ENCODE data around the gene NDUFS1. TPM values are rescaled to one million over a fixed set of nuclear protein-coding genes. Genes with fewer than 3 reads are reported as not detected.

Gene NDUFS1
- polyA plus RNA-seq, 1 of the 3 experiments (the other 2 are of a cell fraction): 54.8 TPM

GRCh38 chr2:206204710-206205109 lies 45.5 kb upstream of the NDUFS1 start:
- Histone ChIP-seq H3K79me2 (ENCODE audit: insufficient read depth) (no peaks in the 10 kb centered on the region), H3K9me3 (no peaks in the 10 kb centered on the region), H3K9me2 (no peaks in the 10 kb centered on the region), H3K27ac (ENCODE audit: low read depth in 2 of 2, low read length in 1 of 2) (no peak overlapping the region), H3F3A (replicated peaks; ENCODE audit: insufficient read depth) (no peaks in the 10 kb centered on the region), H3K4me1 (ENCODE audit: control insufficient read depth in 1 of 2, insufficient read depth in 2 of 2, low read depth in 1 of 2, low read length in 1 of 2) (peaks cover 0 to 3% of the 10 kb centered on the region in 2 experiments; a peak in 1 of 4 replicates), H3K9ac (no peak overlapping the region), H3K36me3 (replicated peaks in 1 of 2; ENCODE audit: control insufficient read depth in 1 of 2, insufficient read depth in 2 of 2, low read length in 1 of 2) (no peaks in the 10 kb centered on the region), H3K4me3 (ENCODE audit: low read depth in 2 of 2, low read length in 1 of 2) (no peak overlapping the region), H2AFZ (ENCODE audit: low read depth) (no peak overlapping the region), H3K27me3 (ENCODE audit: insufficient read depth) (no peaks in the 10 kb centered on the region), H3K4me2 (no peak overlapping the region), H4K20me1 (ENCODE audit: insufficient read depth) (no peaks in the 10 kb centered on the region)
- peak; percentile 41 for TF ChIP-seq GATA2 (CRISPR knock-in tag; IDR thresholded peaks at IDR 0.05)
- TF ChIP-seq, protein P1, sequence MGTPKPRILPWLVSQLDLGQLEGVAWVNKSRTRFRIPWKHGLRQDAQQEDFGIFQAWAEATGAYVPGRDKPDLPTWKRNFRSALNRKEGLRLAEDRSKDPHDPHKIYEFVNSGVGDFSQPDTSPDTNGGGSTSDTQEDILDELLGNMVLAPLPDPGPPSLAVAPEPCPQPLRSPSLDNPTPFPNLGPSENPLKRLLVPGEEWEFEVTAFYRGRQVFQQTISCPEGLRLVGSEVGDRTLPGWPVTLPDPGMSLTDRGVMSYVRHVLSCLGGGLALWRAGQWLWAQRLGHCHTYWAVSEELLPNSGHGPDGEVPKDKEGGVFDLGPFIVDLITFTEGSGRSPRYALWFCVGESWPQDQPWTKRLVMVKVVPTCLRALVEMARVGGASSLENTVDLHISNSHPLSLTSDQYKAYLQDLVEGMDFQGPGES (IDR thresholded peaks at IDR 0.05; ENCODE audit: low read depth, low read length): no peak
- peak; percentile 30 for DNase-seq
- 19% methylated on average over 3 of the region's 3 CpGs for WGBS (ENCODE audit: low lambda C conversion rate)
- ChIA-PET CTCF (interaction anchor here (1.6 kb wide), 1 partner anchor 41 kb away, joined by 4 read pairs; no protein-coding TSS in a partner anchor), POLR2A (interaction anchor here (0.9 to 1.5 kb wide), 2 partner anchors 8 to 45 kb away, joined by 3 read pairs; partner anchors contain the start of genes EEF1B2 and NDUFS1)

DNA sequence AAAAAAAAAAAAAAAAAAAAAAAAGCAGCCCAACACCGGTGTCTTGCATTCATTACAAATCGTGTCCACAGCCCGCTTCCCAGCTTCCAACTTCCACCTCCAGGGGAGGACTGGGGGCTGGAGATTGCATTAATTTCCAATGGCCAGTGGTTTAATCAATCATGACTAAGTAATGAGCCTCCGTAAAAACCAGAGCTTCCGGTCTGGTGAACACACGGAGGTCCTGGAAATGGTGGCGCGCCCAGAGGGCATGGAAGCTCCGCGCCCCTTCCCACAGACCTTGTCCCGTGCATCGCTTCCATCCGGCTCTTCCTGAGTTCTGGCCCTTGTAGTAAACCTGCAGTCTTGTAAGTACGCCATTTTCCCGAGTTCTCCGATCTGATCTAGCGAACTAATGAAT lies 44.1 kb upstream of the NDUFS1 start:
- no peak for DNase-seq
- POLR2A ChIA-PET: interaction anchor here (0.6 kb wide), 1 partner anchor 12 kb away, joined by 3 read pairs; no protein-coding TSS in a partner anchor
- no peak overlapping the region for H3K4me3 ChIP-seq (ENCODE audit: low read depth in 2 of 2, low read length in 1 of 2)
- H3K4me2 ChIP-seq: no peak overlapping the region
- H2AFZ ChIP-seq (ENCODE audit: low read depth): no peak overlapping the region
- no peaks in the 10 kb centered on the region for H3K36me3 ChIP-seq (replicated peaks in 1 of 2; ENCODE audit: control insufficient read depth in 1 of 2, insufficient read depth in 2 of 2, low read length in 1 of 2)
- H3K79me2 ChIP-seq (ENCODE audit: insufficient read depth): no peaks in the 10 kb centered on the region
- H3K9me2 ChIP-seq: no peaks in the 10 kb centered on the region
- H3K27me3 ChIP-seq (ENCODE audit: insufficient read depth): no peaks in the 10 kb centered on the region
- TF ChIP-seq TCF12 (IDR thresholded peaks at IDR 0.05): no peak
- TF ChIP-seq EP300 (IDR thresholded peaks at IDR 0.05; ENCODE audit: borderline replicate concordance in 1 of 2, low read depth in 1 of 2, low read length in 1 of 2): no peak
- no peak for TF ChIP-seq EZH2phosphoT487 (IDR thresholded peaks at IDR 0.05; ENCODE audit: borderline replicate concordance, low read depth)
- TF ChIP-seq NFIC (IDR thresholded peaks at IDR 0.05; ENCODE audit: borderline replicate concordance): no peak
- no peak for TF ChIP-seq MEF2A (IDR thresholded peaks at IDR 0.05; ENCODE audit: borderline replicate concordance, low read depth)
- TF ChIP-seq MXI1 (IDR thresholded peaks at IDR 0.05; ENCODE audit: low read depth, low read length): no peak
- TF ChIP-seq SIN3A (IDR thresholded peaks at IDR 0.05; ENCODE audit: borderline replicate concordance, low read depth, low read length): no peak
- TF ChIP-seq, protein P2, sequence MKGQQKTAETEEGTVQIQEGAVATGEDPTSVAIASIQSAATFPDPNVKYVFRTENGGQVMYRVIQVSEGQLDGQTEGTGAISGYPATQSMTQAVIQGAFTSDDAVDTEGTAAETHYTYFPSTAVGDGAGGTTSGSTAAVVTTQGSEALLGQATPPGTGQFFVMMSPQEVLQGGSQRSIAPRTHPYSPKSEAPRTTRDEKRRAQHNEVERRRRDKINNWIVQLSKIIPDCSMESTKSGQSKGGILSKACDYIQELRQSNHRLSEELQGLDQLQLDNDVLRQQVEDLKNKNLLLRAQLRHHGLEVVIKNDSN (IDR thresholded peaks at IDR 0.05; ENCODE audit: borderline replicate concordance, low read depth): no peak
- TF ChIP-seq, protein P1 (IDR thresholded peaks at IDR 0.05; ENCODE audit: low read depth, low read length): no peak
- no peak for TF ChIP-seq SMC3 (IDR thresholded peaks at IDR 0.05; ENCODE audit: low read depth, low read length)
- TF ChIP-seq REST (IDR thresholded peaks at IDR 0.05; ENCODE audit: low read depth, low read length): no peak
- TF ChIP-seq YY1 (IDR thresholded peaks at IDR 0.05; ENCODE audit: low read depth): no peak
- TF ChIP-seq FOXM1 (IDR thresholded peaks at IDR 0.05; ENCODE audit: low read depth): no peak
- no peak for TF ChIP-seq FOXJ3 (CRISPR knock-in tag; IDR thresholded peaks at IDR 0.05)
- TF ChIP-seq NRF1 (IDR thresholded peaks at IDR 0.05; ENCODE audit: low read depth, low read length): no peak
- TF ChIP-seq, protein P3, sequence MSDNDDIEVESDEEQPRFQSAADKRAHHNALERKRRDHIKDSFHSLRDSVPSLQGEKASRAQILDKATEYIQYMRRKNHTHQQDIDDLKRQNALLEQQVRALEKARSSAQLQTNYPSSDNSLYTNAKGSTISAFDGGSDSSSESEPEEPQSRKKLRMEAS (IDR thresholded peaks at IDR 0.05; ENCODE audit: low read depth): no peak
- no peak for TF ChIP-seq ELF1 (IDR thresholded peaks at IDR 0.05)
- TF ChIP-seq, protein P4, sequence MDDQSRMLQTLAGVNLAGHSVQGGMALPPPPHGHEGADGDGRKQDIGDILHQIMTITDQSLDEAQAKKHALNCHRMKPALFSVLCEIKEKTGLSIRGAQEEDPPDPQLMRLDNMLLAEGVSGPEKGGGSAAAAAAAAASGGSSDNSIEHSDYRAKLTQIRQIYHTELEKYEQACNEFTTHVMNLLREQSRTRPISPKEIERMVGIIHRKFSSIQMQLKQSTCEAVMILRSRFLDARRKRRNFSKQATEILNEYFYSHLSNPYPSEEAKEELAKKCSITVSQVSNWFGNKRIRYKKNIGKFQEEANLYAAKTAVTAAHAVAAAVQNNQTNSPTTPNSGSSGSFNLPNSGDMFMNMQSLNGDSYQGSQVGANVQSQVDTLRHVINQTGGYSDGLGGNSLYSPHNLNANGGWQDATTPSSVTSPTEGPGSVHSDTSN (IDR thresholded peaks at IDR 0.05): no peak
- no peak overlapping the region for H3K9ac ChIP-seq
- WGBS (ENCODE audit: low lambda C conversion rate): 87% methylated on average over 17 of the region's 17 CpGs
- H3K9me3 ChIP-seq: no peaks in the 10 kb centered on the region
- H3F3A ChIP-seq (replicated peaks; ENCODE audit: insufficient read depth): no peaks in the 10 kb centered on the region
- peaks cover 0 to 3% of the 10 kb centered on the region in 2 experiments; a peak in 1 of 4 replicates for H3K4me1 ChIP-seq (ENCODE audit: control insufficient read depth in 1 of 2, insufficient read depth in 2 of 2, low read depth in 1 of 2, low read length in 1 of 2)
- no peaks in the 10 kb centered on the region for H4K20me1 ChIP-seq (ENCODE audit: insufficient read depth)
- CTCF ChIA-PET: interaction anchor here (0.9 to 1.6 kb wide), 2 partner anchors 15 to 40 kb away, joined by 3 to 4 read pairs; no protein-coding TSS in a partner anchor
- H3K27ac ChIP-seq (ENCODE audit: low read depth in 2 of 2, low read length in 1 of 2): no peak overlapping the region

Data from SK-N-SH (cell line).